Pulmonary artery endothelial cell (primary cell): Measurements from ENCODE around the gene TOLLIP. TPM values are rescaled to one million over a fixed set of nuclear protein-coding genes. Genes with fewer than 3 reads are reported as not detected.
"Not testable (repeated sequence)": the region's sequence is repeated elsewhere in the genome, so short reads cannot be mapped to it uniquely, and the experiment has no call there.

Experiments
- DNase-seq: peaks from one replicate; pipeline ENCODE4 v3.0.0-alpha.2; 2011; ENCODE audit warnings: low read depth, low spot score
- total RNA-seq: library from RNA; depleted of rRNA; stranded (reverse); fragments of >200 nt; gene quantifications from 2 replicates; pipeline ENCODE4 v1.2.3, GENCODE V29; 2014

Gene TOLLIP
- total RNA-seq, 1 donor from 2014 or later = 26.0 TPM

GRCh38 chr11:1344056-1344635 is 34.7 kb upstream of the TOLLIP start:
- no peak for DNase-seq

GRCh38 chr11:1343391-1344055 is 34.1 kb upstream of the TOLLIP start:
- DNase-seq = no peak

- no peak for DNase-seq
Measured at GRCh38 chr11:1342946-1343345, 33.5 kb upstream of the TOLLIP start.

GRCh38 chr11:1341928-1342524 is 32.6 kb upstream of the TOLLIP start:
- no peak for DNase-seq

- not testable (repeated sequence) for DNase-seq
Measured at GRCh38 chr11:1341226-1341625, 31.8 kb upstream of the TOLLIP start.

GRCh38 chr11:1340111-1340510 is 30.7 kb upstream of the TOLLIP start:
- DNase-seq = no peak

- DNase-seq = no peak
Measured at GRCh38 chr11:1339066-1339675, 29.7 kb upstream of the TOLLIP start.

GRCh38 chr11:1338201-1339065 is 29.0 kb upstream of the TOLLIP start:
- DNase-seq = no peak

GRCh38 chr11:1337647-1338007 is 28.2 kb upstream of the TOLLIP start:
- no peak for DNase-seq

- DNase-seq = no peak
Measured at GRCh38 chr11:1336836-1337646, 27.6 kb upstream of the TOLLIP start.

GRCh38 chr11:1335811-1336761 is 26.7 kb upstream of the TOLLIP start:
- DNase-seq = no peak

- no peak for DNase-seq
Measured at GRCh38 chr11:1335264-1335810, 25.9 kb upstream of the TOLLIP start.

GRCh38 chr11:1333860-1334259 is 24.4 kb upstream of the TOLLIP start:
- no peak for DNase-seq

GRCh38 chr11:1333091-1333772 is 23.8 kb upstream of the TOLLIP start:
- no peak for DNase-seq

GRCh38 chr11:1330473-1330872 is 21.0 kb upstream of the TOLLIP start:
- no peak for DNase-seq

- DNase-seq = no peak
Measured at GRCh38 chr11:1327064-1327460, 17.6 kb upstream of the TOLLIP start.

GRCh38 chr11:1326435-1327063 is 17.1 kb upstream of the TOLLIP start:
- DNase-seq = no peak

GRCh38 chr11:1323774-1324173 is 14.3 kb upstream of the TOLLIP start:
- DNase-seq = no peak
